HL-60 (cell line): ENCODE measurements around the gene KRT6C.

Experiments
- CTCF ChIP-seq: IDR thresholded peaks from one replicate; pipeline ENCODE4 v1.5.1; 2011; ENCODE audit warnings: low read length, control low read depth, inconsistent platforms; ENCODE audit not compliant: insufficient read depth
- GABPA ChIP-seq: IDR thresholded peaks from 2 replicates; pipeline ENCODE4 v1.6.1; 2012; ENCODE audit warnings: low read depth
- POLR2AphosphoS5 ChIP-seq: IDR thresholded peaks from 2 replicates; pipeline ENCODE4 v1.6.1; 2012; ENCODE audit warnings: low read depth
- REST ChIP-seq: IDR thresholded peaks from 2 replicates; pipeline ENCODE4 v1.6.1; 2012; ENCODE audit warnings: low read depth; ENCODE audit not compliant: insufficient replicate concordance
- SPI1 ChIP-seq: IDR thresholded peaks from 2 replicates; pipeline ENCODE4 v1.6.1; 2012; ENCODE audit warnings: low read depth, mild to moderate bottlenecking, borderline replicate concordance

GRCh38 chr12:52499806-52500560, 26.4 kb upstream of the KRT6C start:
- no peak for TF ChIP-seq CTCF
- no peak for TF ChIP-seq REST
- TF ChIP-seq POLR2AphosphoS5: no peak
- no peak for TF ChIP-seq GABPA
- TF ChIP-seq SPI1: no peak
